H54 (cell line): ENCODE results near the gene UBE2H.
"Not testable (repeated sequence)": the region's sequence is repeated elsewhere in the genome, so short reads cannot be mapped to it uniquely, and the experiment has no call there.

Experiments used
- DNase-seq: peaks from one replicate; pipeline ENCODE4 v3.0.0; 2011; ENCODE audit warnings: low spot score, mixed read lengths; ENCODE audit not compliant: insufficient read length
- FAIRE-seq: peaks from 3 replicates; lab custom pipeline; 2011; peaks lifted over from hg19 to GRCh38; lab: Jason Lieb, UNC
- POLR2A ChIP-seq: IDR thresholded peaks from 2 replicates; pipeline ENCODE4 v1.6.1; 2011; ENCODE audit warnings: low read depth, mild to moderate bottlenecking, low read length

The UBE2H gene

DNA sequence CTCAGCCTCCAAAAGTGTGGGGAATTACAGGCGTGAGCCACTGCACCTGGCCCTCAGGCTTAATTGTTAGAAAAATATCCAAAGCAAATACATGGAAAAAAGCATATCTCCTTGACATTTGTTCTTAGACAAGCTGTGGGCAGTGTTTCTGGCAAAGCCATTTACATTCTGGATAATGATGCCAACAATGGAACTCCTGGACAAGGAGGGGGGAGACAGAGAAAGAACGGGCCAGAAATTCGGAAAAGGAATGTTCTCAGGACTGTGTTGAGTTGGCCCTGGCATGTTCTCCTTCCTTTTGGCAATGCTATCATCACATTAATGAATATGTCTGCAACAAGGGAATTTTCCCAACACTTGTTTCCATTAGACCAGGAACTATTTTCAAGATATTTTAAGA is 88.7 kb downstream of the UBE2H start:
- DNase-seq (no peak), FAIRE-seq (no peak)
- TF ChIP-seq POLR2A = no peak

DNA sequence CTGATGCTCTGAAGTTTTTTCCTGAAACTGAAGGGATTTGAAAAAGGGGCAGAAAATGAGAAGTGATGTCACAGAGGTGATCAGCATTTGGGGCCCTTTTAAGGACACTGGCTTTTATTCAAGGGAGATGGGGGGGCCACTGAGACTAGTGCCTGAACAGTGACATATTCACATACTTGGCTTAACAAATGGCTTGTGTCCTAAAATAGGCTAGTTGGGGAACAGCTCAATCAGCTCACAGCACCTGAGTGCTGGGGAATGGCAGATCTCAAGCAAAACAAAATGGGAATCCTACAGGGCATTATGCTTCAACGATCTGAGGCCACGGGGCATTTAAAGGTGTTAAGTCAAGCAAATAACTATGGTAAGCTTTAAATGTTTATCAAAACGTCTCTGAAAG is 90.1 kb downstream of the UBE2H start:
- FAIRE-seq = no peak
- DNase-seq = no peak
- no peak for TF ChIP-seq POLR2A

DNA sequence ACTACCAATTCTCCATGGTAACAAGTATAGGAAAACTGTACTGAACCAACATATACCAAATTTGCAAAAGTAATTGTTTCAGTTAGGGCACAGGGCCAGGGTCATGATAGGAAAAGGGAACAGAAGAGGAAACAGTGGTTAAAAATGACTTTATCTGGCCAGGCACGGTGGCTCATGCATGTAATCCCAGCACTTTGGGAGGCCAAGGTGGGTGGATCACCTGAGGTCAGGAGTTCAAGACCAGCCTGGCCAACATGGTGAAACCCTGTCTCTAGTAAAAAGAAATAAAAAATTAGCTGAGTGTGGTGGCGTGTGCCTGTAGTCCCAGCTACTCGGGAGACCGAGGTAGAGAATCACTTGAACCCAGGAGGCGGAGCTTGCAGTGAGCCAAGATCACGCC is 92.0 kb downstream of the UBE2H start:
- FAIRE-seq, DNase-seq: not testable (repeated sequence)

DNA sequence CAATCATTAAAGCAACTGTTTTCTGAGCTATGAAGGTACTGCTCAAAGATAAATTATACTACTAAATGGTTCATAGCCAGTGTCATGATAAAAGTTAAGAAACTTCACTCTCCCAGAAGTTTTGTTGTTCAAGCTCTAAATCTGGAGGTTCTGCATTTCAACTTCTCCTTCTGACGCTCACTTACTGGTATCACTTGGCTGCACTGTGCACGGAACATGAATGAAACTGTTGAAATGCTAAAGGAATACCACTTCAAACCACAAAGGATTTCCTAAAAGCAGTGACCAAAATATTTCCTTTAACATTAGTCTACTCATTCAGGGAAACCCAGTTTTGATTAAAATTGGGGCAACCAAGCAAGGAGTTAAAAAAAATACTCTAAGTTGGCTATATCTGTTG is 93.6 kb downstream of the UBE2H start:
- FAIRE-seq (no peak), DNase-seq (no peak)
- no peak for TF ChIP-seq POLR2A

DNA sequence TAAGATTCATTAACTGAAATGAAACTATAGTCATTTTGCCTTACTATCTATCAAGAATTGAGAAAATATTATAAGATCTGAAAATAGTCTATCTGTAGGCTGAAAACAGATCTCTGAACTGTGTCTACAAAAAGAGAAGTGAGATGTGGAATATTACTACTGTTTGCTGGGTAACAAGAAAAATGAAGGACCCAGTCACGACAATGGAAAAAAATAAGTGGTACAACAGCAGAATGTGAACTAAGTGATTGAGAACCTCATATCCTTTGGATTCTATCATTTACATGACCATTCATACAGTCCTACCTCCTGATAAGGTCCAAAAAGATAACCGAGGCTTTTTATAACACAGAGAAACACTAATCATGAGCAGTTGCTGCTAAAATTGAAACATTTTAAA is 94.3 kb downstream of the UBE2H start:
- no peak for TF ChIP-seq POLR2A
- DNase-seq (no peak), FAIRE-seq (no peak)

DNA sequence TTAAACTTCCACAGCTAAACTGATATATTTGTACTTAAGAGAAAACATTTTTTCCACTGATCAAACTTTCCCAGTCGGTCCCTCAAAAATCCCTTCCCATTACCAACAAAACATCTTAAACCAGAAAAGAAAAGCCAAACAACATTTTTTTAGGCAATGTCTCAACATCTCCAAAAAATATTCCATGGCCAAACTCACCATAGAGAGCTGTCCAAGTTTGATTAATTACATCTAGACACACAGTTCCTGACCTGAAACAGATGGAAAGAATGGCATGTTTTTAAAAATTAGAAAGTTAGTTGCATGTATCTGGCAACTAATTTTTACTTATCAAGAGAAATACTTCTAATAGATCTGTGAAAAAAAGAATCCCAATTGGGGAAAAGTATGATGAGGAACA is 95.4 kb downstream of the UBE2H start:
- TF ChIP-seq POLR2A = no peak
- no peak for FAIRE-seq
- no peak for DNase-seq

DNA sequence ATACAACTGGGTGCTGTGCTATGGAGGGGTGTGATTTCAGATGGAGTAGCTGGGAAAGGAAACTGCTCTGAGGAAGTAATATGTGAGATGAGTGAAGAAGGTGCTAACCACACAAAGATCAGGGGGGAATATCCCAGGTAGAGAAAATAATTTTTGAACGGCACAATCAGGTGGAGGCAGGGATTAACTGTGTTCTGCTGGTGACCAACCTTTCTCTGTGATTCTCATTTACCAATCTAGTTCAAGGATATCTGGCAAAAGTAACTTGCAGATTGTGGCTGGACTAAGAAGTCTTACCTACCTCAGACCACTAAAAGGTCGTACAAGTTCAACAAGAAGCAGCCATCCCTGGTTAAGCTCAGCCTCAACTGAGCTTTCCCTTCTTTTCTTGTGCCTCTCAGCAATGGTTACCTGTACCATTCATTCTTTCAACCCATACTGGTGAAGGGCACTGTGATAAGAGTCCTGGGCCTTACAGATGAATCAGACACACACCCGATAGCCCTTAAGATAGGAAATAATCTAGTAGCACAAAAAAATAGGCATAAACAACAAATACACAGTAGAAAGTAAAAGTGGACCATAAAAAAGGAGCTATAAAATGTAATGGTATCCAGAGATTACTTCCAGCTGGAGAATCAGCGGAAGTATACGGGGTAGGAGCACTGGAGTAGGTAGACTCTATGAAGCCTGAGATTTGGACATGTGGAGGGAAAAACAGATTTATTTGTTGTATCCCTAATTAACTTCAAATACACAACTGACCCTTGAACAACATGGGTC is 96.6 kb downstream of the UBE2H start:
- DNase-seq = no peak
- no peak for FAIRE-seq
- no peak for TF ChIP-seq POLR2A

DNA sequence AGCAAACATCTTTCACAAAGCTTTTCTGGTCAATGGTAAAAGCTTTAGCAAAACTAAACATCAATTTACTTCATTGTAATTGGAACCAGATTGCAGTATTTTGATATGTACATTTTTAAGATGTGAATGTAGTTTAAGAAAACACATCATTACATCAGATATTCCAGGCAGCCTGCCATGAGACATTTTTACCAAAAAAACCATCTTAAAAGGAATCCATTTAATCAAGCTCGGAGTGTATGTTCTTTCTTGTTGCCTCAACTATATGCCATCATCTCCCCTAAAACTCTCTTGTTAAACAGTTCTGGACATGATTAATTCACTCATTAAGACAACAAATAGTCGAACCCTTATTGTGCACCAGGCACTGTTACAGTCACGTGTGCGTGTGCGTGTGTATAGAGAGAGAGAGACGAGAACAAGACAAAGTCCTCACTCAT is 97.5 kb downstream of the UBE2H start:
- DNase-seq (no peak), FAIRE-seq (peak; percentile 6)
- no peak for TF ChIP-seq POLR2A

DNA sequence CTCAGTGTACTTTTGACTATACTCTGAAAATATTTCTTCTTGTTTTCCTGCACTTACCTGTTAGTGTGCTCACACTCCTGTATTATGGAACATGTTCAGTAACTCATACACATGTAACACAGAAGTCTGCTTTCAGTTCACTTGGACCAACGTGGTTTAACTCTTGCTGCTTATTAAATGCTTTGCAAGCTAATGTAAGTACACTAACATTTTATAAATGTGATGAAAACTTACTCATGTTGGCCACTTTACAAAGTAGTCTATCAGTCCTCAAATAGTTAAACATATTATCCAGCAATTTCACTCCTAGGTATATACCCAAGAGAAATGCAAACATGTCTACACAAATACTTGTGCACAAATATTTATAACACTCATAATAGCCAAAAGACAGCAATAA is 98.4 kb downstream of the UBE2H start:
- TF ChIP-seq POLR2A = no peak
- FAIRE-seq (no peak), DNase-seq (no peak)

DNA sequence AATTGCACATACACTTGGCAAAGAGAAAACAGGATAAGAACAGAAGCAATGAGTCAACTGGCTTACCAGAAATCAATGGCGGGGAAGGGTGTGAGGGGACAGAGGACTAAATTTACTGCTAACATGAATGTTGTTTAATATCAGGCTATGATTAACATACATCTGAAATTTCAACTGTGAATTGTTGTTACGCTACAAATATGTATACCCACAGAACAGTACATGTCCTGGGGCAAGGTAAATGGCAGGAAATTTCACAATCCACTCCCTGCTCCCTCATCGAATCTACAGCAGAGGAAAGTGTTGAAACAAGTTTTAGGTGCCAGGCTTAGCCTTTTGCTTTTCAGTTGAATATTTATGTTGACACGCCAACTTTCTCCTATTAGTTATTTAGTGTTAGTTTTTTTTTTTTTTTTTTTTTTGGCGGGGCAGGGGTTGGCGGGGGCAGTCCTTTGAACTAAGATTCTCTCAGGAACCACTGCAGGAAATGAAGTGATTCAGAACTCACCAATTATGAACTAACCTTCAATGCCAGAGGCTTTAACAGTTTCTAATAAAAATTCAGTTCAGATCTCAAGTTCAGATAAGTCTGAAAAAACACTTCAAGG is 99.0 kb downstream of the UBE2H start:
- DNase-seq = no peak
- TF ChIP-seq POLR2A = no peak
- no peak for FAIRE-seq

DNA sequence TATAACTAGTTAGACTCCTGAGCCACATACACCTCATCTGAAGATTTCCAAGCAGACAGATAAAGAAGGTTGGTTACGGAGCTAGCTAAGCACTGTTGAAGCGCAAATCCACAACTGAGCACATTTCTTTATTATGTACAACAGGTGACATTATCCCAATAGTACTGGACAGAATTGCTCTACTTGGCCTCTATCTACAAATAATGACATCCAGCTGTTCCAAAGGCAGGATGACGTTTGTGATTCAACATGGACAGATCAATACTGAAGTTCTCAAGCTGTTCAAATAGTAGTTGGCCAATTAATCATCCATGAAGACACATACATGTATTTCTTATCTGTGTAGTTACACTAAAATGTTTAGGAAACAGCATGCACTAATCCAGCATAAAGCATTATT is 101.0 kb downstream of the UBE2H start:
- DNase-seq (no peak), FAIRE-seq (no peak)
- TF ChIP-seq POLR2A = no peak

DNA sequence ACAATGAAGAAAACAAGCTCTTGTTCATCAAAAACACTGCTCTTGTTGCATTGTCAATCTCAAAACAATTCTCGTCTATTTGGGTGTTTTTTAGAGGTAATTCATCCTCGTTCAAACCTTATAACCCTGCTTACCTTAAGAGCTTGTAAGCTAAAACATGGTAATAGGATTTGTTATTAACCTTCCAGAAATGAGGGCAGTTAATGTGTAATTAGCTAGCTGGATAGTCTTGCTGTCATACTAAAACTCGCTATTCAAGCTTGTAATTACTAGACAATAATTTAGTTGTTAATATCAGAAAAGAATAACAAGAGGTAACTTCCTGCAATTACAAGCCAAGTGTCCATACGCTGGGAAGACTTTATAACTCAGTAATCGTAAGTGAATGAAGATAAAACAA is 101.6 kb downstream of the UBE2H start:
- DNase-seq = no peak
- FAIRE-seq = no peak
- TF ChIP-seq POLR2A = no peak

DNA sequence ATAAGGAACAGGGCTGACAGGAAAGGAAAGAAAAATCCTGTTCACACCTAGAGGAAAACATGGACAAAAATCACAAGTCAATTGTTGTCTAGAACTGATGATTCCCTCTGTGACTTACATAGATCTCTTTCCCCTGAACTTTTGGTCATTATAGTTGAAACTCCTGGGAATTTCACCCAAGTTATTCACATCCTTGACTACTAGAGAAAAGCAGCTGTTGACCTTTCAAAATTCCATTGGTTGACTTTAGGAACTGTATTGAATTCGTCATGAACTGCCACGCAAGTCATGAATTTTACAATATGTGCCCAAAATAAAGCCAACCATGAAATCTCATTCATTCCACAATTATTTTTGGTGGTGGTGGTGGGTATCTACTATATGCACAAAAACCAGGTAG is 104.3 kb downstream of the UBE2H start:
- no peak for TF ChIP-seq POLR2A
- no peak for DNase-seq
- no peak for FAIRE-seq

DNA sequence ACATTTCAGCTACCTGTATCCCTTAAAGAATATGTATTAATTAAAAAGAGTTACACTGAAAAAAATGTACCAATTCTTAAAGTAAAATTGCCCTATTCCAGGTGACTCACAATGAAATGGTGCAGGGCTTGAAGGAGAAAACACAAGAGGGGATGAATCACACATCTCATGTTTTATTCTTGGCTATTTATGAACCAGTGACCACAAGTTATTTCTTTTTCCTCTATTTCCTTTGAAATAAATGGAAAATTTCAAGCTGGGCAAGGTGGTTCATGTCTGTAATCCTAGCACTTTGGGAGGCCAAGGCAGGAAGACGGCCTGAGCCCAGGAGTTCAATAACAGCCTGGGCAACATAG is 106.8 kb downstream of the UBE2H start:
- no peak for DNase-seq
- TF ChIP-seq POLR2A = no peak
- no peak for FAIRE-seq
